Measurements from ENCODE around the gene VGLL2.

The VGLL2 gene

DNA sequence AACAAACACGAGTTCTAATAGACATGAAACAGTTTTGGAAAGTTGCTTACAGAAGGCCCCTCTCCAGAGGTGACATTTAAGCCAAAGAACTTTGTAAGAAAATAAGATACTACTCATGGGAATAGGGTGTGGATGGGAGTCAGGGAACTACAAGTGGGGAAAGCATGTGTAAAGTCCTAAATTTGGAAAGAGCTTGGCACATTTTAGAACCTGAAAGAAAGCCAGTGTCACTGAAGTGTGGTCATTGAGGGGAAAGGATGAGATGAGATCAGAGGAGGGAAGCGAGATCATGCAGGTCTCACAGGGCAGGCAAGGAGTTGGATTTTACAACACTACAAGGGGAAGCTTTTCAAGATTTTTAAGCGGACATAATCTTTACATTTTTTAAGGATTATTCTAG, 38.0 kb downstream of the VGLL2 start:
- TF ChIP-seq, protein P1, sequence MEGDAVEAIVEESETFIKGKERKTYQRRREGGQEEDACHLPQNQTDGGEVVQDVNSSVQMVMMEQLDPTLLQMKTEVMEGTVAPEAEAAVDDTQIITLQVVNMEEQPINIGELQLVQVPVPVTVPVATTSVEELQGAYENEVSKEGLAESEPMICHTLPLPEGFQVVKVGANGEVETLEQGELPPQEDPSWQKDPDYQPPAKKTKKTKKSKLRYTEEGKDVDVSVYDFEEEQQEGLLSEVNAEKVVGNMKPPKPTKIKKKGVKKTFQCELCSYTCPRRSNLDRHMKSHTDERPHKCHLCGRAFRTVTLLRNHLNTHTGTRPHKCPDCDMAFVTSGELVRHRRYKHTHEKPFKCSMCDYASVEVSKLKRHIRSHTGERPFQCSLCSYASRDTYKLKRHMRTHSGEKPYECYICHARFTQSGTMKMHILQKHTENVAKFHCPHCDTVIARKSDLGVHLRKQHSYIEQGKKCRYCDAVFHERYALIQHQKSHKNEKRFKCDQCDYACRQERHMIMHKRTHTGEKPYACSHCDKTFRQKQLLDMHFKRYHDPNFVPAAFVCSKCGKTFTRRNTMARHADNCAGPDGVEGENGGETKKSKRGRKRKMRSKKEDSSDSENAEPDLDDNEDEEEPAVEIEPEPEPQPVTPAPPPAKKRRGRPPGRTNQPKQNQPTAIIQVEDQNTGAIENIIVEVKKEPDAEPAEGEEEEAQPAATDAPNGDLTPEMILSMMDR (conservative IDR thresholded peaks at IDR 0.05; ENCODE audit: low read depth, low read length): no peak
- H3K4me3 ChIP-seq (ENCODE audit: low read depth, low read length): no peak overlapping the region
- no peak for DNase-seq (ENCODE audit: low read depth)

DNA sequence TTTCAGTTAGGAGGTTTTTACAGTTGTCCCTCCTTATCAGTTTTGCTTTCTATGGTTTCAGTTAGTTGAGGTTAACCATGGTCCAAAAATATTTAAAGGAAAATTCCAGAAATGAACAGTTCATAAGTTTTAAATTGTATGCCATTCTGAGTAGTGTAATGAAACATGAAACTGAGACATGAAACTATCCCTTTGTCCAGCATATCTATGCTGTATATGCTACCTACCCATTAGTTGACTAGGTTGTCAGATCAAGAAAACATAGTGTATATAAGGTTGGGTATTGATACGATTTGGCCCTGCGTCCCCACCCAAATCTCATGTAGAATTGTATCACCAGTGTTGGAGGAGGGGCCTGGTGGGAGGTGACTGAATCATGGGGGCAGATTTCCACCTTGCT, 39.1 kb downstream of the VGLL2 start:
- no peak for DNase-seq (ENCODE audit: low read depth)
- H3K4me3 ChIP-seq (ENCODE audit: low read depth, low read length): no peak overlapping the region
- TF ChIP-seq, protein P1 (conservative IDR thresholded peaks at IDR 0.05; ENCODE audit: low read depth, low read length): no peak

DNA sequence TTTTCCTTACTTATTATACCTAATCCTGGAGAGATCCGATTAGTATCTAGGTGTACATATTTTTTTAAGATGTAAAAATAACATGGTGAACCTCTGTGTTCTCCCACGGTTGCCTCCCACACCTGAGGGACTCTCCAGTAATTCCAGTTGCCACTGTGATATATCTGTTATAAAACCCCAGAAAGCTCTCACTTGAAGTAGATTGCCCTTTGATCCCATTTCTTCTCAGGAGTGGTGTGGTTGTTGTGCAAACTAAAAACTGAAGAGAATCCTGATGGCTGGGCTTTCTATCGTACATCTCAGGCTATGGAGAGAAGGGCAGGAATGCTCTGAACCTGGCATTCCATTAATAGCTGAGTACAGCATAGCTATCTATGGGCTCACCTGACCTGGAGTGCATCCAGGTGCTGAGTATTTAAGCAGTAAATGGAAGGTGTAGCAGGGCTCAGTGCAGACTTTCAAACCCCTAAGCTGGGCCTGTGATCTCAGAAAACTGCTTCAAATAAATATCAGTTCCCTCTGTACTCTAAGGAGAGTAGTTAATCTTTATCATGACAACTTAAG, 41.0 kb downstream of the VGLL2 start:
- no peak overlapping the region for H3K4me3 ChIP-seq (ENCODE audit: low read depth, low read length)
- TF ChIP-seq, protein P1 (conservative IDR thresholded peaks at IDR 0.05; ENCODE audit: low read depth, low read length): no peak
- no peak for DNase-seq (ENCODE audit: low read depth)

DNA sequence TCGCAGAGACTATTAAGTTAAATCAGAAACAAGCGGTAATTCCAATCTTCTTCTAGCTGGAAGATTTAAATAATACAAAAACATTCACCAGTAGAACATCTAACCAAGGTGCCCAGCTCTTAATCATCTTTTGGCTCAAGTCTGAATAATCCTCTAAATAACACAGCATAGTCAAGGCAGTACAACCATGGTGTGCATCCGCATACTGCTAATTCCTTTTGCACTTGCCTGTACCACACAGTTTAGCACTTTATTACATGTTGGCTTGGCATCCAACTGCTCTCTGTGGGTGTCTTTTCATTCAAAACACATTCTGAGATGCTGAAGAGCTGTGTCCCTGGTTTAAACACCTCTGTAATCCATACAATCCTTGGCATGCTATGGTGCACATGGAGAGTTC, 42.3 kb downstream of the VGLL2 start:
- DNase-seq (ENCODE audit: low read depth): no peak
- TF ChIP-seq, protein P1 (conservative IDR thresholded peaks at IDR 0.05; ENCODE audit: low read depth, low read length): no peak
- no peak overlapping the region for H3K4me3 ChIP-seq (ENCODE audit: low read depth, low read length)

DNA sequence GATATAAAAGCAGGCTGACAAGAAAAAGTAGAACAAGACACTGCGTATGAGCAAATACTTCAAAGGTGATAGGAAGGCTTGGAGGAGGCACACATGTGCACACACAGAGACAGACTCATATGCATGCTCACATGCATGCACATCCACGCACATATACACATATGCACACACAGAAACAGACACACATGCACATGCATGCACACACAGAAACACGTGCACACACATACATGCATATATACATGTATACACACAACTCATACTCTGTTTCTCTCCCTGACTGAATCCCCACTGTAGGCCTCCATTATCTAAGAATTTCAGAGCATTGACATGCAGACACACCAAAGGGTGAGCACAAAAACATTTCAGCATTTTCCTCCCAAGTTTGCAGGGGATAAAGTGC, 43.7 kb downstream of the VGLL2 start:
- TF ChIP-seq, protein P1 (conservative IDR thresholded peaks at IDR 0.05; ENCODE audit: low read depth, low read length): no peak
- H3K4me3 ChIP-seq (ENCODE audit: low read depth, low read length): no peak overlapping the region
- DNase-seq (ENCODE audit: low read depth): no peak

DNA sequence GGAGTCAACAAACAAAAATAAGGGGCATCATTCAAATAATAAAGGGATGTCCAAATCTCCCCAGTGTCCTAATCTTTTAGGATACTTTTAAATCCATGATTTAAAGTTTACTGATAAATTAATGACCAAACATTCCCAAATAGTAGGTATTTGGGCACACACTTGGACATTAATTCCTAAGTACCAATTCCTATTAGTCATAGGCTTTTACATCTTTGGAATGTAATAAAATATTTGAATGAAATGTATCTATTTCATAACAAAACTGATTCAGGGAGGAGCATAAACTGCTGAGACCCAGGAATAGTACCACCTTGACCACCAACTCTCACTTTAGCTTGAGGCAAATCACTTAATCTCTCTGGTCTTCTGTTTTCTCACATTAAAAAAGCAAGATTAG, 44.3 kb downstream of the VGLL2 start:
- TF ChIP-seq, protein P1 (conservative IDR thresholded peaks at IDR 0.05; ENCODE audit: low read depth, low read length): no peak
- DNase-seq (ENCODE audit: low read depth): no peak
- H3K4me3 ChIP-seq (ENCODE audit: low read depth, low read length): no peak overlapping the region

DNA sequence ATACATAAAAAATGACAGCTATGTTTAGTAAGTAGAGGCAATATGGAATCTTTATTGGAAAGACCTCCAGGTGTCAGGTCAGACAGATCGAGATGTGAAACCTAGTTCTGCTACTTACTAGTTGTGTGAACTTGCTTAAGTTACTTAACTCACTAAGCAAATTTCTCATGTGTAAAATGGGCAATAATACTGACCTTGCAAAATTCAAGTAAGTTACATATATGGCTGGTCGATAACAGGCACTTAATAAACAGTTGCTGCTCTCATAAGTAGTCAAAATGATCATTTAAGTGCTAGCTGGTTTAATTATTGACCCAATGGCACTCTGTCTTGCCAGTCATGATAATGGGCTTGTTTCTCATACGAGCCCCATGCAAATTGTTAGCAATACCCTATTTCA, 46.0 kb downstream of the VGLL2 start:
- no peak overlapping the region for H3K4me3 ChIP-seq (ENCODE audit: low read depth, low read length)
- TF ChIP-seq, protein P1 (conservative IDR thresholded peaks at IDR 0.05; ENCODE audit: low read depth, low read length): no peak
- DNase-seq (ENCODE audit: low read depth): no peak

All from choroid plexus epithelial cell (primary cell).